SU-DHL-6 (cell line): ENCODE data around the gene TBC1D19.
"Not testable (repeated sequence)": the region's sequence is repeated elsewhere in the genome, so short reads cannot be mapped to it uniquely, and the experiment has no call there.

Experiments
- H2AFZ ChIP-seq: fragments of 200-600 bp; sonication (generic); 2 replicates; pipeline ENCODE4 v1.6.1; 2014; ENCODE audit warnings: low read depth, mild to moderate bottlenecking, moderate library complexity, mixed read lengths, antibody characterized with exemption, low read length; ENCODE audit not compliant: severe bottlenecking
- H3F3A ChIP-seq: fragments of 200-600 bp; shearing (Covaris generic); 2 replicates; pipeline ENCODE4 v1.6.0; 2016; ENCODE audit warnings: antibody characterized with exemption, mild to moderate bottlenecking; ENCODE audit not compliant: insufficient read depth
- H3K27ac ChIP-seq: fragments of 200-600 bp; sonication (generic); 2 replicates; pipeline ENCODE4 v1.5.1; 2016; ENCODE audit warnings: low read depth, mild to moderate bottlenecking, low read length, moderate library complexity, mixed read lengths
- H3K27me3 ChIP-seq: fragments of 200-600 bp; sonication (generic), shearing (Covaris generic); 2 replicates; pipeline ENCODE4 v1.6.0; 2014; ENCODE audit warnings: mild to moderate bottlenecking, low read length
- H3K36me3 ChIP-seq: fragments of 200-600 bp; sonication (generic); 2 replicates; pipeline ENCODE4 v1.6.1; 2014; ENCODE audit warnings: mild to moderate bottlenecking, low read length, mixed read lengths
- H3K4me2 ChIP-seq: fragments of 300-600, 200-600 bp; shearing (Covaris generic), sonication (generic); 2 replicates; pipeline ENCODE4 v1.6.0; 2014; ENCODE audit warnings: low read length, low read depth, mild to moderate bottlenecking; ENCODE audit not compliant: poor library complexity, severe bottlenecking
- H3K4me3 ChIP-seq: fragments of 200-600 bp; sonication (generic); 2 replicates; pipeline ENCODE4 v1.5.1; 2014; ENCODE audit warnings: antibody characterized with exemption, low read length, mild to moderate bottlenecking, mixed read lengths; ENCODE audit not compliant: insufficient read depth, poor library complexity, severe bottlenecking
- H3K79me2 ChIP-seq: fragments of 200-600 bp; sonication (generic); 2 replicates; pipeline ENCODE4 v1.6.1; 2014; ENCODE audit warnings: mild to moderate bottlenecking, low read length, moderate library complexity; ENCODE audit not compliant: insufficient read depth
- H3K9ac ChIP-seq: fragments of 200-600 bp; sonication (generic); 2 replicates; pipeline ENCODE4 v1.7.0; 2014; ENCODE audit warnings: mild to moderate bottlenecking, low read length
- H3K9me2 ChIP-seq: fragments of 200-600 bp; sonication (generic); replicated peaks from 2 replicates; pipeline ENCODE4 v1.6.1; 2014; ENCODE audit warnings: low read length; ENCODE audit not compliant: insufficient read depth
- H3K9me3 ChIP-seq: fragments of 200-600 bp; sonication (generic); 2 replicates; pipeline ENCODE4 v1.6.1; 2014; ENCODE audit warnings: low read length, mixed read lengths; ENCODE audit not compliant: insufficient read depth
- H4K20me1 ChIP-seq: fragments of 200-600 bp; sonication (generic); 2 replicates; pipeline ENCODE4 v1.6.1; 2014; ENCODE audit warnings: low read depth, mild to moderate bottlenecking, antibody characterized with exemption, low read length, moderate library complexity, mixed read lengths
- EZH2phosphoT487 ChIP-seq: fragments of 200-600 bp; sonication (generic), shearing (Covaris generic); conservative IDR thresholded peaks from 2 replicates; pipeline ENCODE4 v1.6.1; 2018; ENCODE audit warnings: mild to moderate bottlenecking, antibody characterized with exemption, low read length, moderate library complexity, mixed read lengths
- TF ChIP-seq, protein P1 (sequence below): fragments of 200-600 bp; sonication (generic); IDR thresholded peaks from one replicate; pipeline ENCODE4 v1.5.1; 2017; ENCODE audit warnings: antibody characterized with exemption, mild to moderate bottlenecking, low read length, moderate library complexity; ENCODE audit not compliant: insufficient read depth, poor library complexity, severe bottlenecking

Gene TBC1D19

DNA sequence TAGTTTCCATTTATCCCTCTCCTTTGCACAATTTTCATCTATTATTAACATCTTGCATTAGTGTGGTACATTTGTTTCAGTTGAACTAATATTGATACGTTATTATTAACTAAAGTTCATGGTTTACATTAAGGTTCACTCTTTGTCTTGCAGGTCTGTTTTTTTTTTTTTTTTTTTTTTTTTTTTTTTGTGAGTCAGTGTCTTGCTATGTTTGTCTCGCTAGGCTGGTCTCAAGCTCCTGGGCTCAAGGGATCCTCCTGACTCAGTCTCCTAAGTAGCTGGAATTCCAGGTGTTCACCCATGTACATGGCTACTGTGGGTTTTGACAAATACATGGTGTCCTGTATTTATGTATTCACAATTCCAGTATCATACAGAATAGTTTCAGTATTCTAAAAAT lies 6.8 kb downstream of the TBC1D19 start:
- H3K9me2 ChIP-seq = no peaks in the 10 kb centered on the region
- TF ChIP-seq, protein P1, sequence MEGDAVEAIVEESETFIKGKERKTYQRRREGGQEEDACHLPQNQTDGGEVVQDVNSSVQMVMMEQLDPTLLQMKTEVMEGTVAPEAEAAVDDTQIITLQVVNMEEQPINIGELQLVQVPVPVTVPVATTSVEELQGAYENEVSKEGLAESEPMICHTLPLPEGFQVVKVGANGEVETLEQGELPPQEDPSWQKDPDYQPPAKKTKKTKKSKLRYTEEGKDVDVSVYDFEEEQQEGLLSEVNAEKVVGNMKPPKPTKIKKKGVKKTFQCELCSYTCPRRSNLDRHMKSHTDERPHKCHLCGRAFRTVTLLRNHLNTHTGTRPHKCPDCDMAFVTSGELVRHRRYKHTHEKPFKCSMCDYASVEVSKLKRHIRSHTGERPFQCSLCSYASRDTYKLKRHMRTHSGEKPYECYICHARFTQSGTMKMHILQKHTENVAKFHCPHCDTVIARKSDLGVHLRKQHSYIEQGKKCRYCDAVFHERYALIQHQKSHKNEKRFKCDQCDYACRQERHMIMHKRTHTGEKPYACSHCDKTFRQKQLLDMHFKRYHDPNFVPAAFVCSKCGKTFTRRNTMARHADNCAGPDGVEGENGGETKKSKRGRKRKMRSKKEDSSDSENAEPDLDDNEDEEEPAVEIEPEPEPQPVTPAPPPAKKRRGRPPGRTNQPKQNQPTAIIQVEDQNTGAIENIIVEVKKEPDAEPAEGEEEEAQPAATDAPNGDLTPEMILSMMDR = no peak
- TF ChIP-seq EZH2phosphoT487 = no peak
- H3K4me2 ChIP-seq = no peak overlapping the region
- H3F3A ChIP-seq = no peaks in the 10 kb centered on the region
- H3K27ac ChIP-seq = no peak overlapping the region
- H2AFZ ChIP-seq = no peak overlapping the region
- H3K9ac ChIP-seq = no peak overlapping the region
- no peaks in the 10 kb centered on the region for H3K9me3 ChIP-seq
- no peaks in the 10 kb centered on the region for H3K36me3 ChIP-seq
- H4K20me1 ChIP-seq = no peaks in the 10 kb centered on the region
- no peak overlapping the region for H3K4me3 ChIP-seq
- no peaks in the 10 kb centered on the region for H3K79me2 ChIP-seq
- no peaks in the 10 kb centered on the region for H3K27me3 ChIP-seq

DNA sequence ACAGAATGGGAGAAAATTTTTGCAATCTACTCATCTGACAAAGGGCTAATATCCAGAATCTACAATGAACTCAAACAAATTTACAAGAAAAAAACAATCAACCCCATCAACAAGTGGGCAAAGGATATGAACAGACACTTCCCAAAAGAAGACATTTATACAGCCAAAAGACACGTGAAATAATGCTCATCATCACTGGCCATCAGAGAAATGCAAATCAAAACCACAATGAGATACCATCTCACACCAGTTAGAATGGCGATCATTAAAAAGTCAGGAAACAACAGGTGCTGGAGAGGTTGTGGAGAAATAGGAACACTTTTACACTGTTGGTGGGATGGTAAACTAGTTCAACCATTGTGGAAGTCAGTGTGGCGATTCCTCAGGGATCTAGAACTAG lies 9.7 kb downstream of the TBC1D19 start:
- H3K27ac ChIP-seq, H3F3A ChIP-seq, H3K27me3 ChIP-seq, H3K9me2 ChIP-seq, H3K4me3 ChIP-seq, H3K4me2 ChIP-seq, H4K20me1 ChIP-seq, H3K79me2 ChIP-seq, H3K9me3 ChIP-seq, H3K9ac ChIP-seq, H3K36me3 ChIP-seq, H2AFZ ChIP-seq: not testable (repeated sequence)

DNA sequence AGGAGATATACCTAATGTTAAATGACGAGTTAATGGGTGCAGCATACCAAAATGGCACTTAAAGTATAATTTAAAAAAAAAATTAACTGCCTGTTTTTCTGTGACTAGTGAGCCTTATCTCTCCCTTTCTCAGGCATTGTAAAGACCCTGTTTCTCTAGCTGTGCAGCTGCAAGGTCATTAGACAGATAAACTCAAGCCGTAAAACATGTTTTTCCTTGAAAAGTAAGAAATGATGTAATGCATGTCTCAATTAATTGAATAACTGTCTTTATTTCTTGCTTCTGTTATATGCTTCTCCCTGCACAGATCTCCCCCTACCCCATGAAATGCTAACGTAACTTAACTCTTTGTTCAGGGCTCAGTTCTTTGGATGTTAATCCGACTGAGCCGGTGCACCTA lies 10.5 kb downstream of the TBC1D19 start:
- no peak overlapping the region for H3K27ac ChIP-seq
- TF ChIP-seq, protein P1 = no peak
- TF ChIP-seq EZH2phosphoT487 = no peak
- H4K20me1 ChIP-seq = no peaks in the 10 kb centered on the region

DNA sequence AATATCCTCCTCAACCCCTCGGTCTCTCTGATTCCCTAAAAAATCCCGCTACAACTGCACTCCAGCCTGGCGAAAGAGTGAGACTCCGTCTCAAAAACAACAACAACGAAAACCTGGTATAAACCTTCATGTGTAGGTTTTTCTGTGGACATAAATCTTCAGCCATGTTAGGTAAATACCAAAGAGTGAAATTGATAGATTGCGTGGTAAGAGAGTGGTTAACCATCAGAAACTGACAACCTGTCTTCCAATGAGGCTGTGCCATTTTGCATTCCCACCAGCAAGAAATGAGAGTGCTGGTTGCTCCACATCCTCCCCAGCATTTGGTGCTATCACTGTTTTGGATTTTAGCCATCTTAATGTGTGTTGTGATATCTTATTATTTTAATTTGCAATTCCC lies 10.9 kb downstream of the TBC1D19 start:
- Histone ChIP-seq H3K9me3 (no peaks in the 10 kb centered on the region), H4K20me1 (no peaks in the 10 kb centered on the region), H3K27ac (no peak overlapping the region), H3K27me3 (no peaks in the 10 kb centered on the region), H3K4me3 (no peak overlapping the region), H3K4me2 (no peak overlapping the region), H3K9ac (no peak overlapping the region), H2AFZ (no peak overlapping the region), H3K36me3 (no peaks in the 10 kb centered on the region), H3K9me2 (no peaks in the 10 kb centered on the region), H3F3A (no peaks in the 10 kb centered on the region), H3K79me2 (no peaks in the 10 kb centered on the region)
- TF ChIP-seq EZH2phosphoT487 = no peak
- TF ChIP-seq, protein P1 = no peak

More for the DNA sequence above, 10.5 kb downstream of the TBC1D19 start:
- Histone ChIP-seq H3K9me2 (no peaks in the 10 kb centered on the region), H3K27me3 (no peaks in the 10 kb centered on the region), H3K9me3 (no peaks in the 10 kb centered on the region), H3K4me2 (no peak overlapping the region), H3K36me3 (no peaks in the 10 kb centered on the region), H3K9ac (no peak overlapping the region), H2AFZ (no peak overlapping the region), H3F3A (no peaks in the 10 kb centered on the region), H3K79me2 (no peaks in the 10 kb centered on the region), H3K4me3 (no peak overlapping the region)
